Activated CD4-positive, CD25-positive, alpha-beta regulatory T cell treated with anti-CD3 and anti-CD28 coated beads, Interleukin-2, amount 50 U/mL, for 24 hours (primary cell): ENCODE measurements around the gene ACMSD.
"Not testable (repeated sequence)": the region's sequence is repeated elsewhere in the genome, so short reads cannot be mapped to it uniquely, and the experiment has no call there.

Source experiments
- ATAC-seq, 2 donors: fragments of 150-1000 bp; cut with Tn5 transposase; one replicate each; pipeline ENCODE4 v1.10.0; 2021; ENCODE audit warnings: mild to moderate bottlenecking in 1 of 2, moderate library complexity in 1 of 2

ACMSD gene

GRCh38 chr2:134852518-134852917 is 14.1 kb downstream of the ACMSD start:
- no peak for ATAC-seq

GRCh38 chr2:134855709-134856108 is 17.3 kb downstream of the ACMSD start:
- ATAC-seq: no peak

GRCh38 chr2:134858245-134858644 is 19.8 kb downstream of the ACMSD start:
- no peak for ATAC-seq

GRCh38 chr2:134861173-134861572 is 22.8 kb downstream of the ACMSD start:
- no peak for ATAC-seq

GRCh38 chr2:134862069-134862468 is 23.7 kb downstream of the ACMSD start:
- no peak for ATAC-seq

GRCh38 chr2:134862674-134863073 is 24.3 kb downstream of the ACMSD start:
- no peak for ATAC-seq

GRCh38 chr2:134863446-134863845 is 25.0 kb downstream of the ACMSD start:
- ATAC-seq: no peak

GRCh38 chr2:134865067-134865787 is 26.8 kb downstream of the ACMSD start:
- no peak for ATAC-seq

GRCh38 chr2:134866498-134867099 is 28.2 kb downstream of the ACMSD start:
- ATAC-seq: no peak

- ATAC-seq: no peak
Measured at GRCh38 chr2:134869946-134870736, 31.7 kb downstream of the ACMSD start.

GRCh38 chr2:134873152-134873551 is 34.7 kb downstream of the ACMSD start:
- ATAC-seq: no peak

- ATAC-seq: no peak
Measured at GRCh38 chr2:134875309-134875708, 36.9 kb downstream of the ACMSD start.

- ATAC-seq: no peak
Measured at GRCh38 chr2:134882773-134883172, 44.4 kb downstream of the ACMSD start.

GRCh38 chr2:134883552-134884293 is 45.3 kb downstream of the ACMSD start:
- ATAC-seq: no peak

- ATAC-seq: no peak
Measured at GRCh38 chr2:134884435-134884834, 46.0 kb downstream of the ACMSD start.

GRCh38 chr2:134892282-134893035 is 54.0 kb downstream of the ACMSD start:
- no peak for ATAC-seq

GRCh38 chr2:134897932-134898331 is 59.5 kb downstream of the ACMSD start:
- ATAC-seq: no peak

- ATAC-seq: no peak
Measured at GRCh38 chr2:134899204-134899603, 60.8 kb downstream of the ACMSD start.

- ATAC-seq: no peak
Measured at GRCh38 chr2:134900151-134900550, 61.7 kb downstream of the ACMSD start.

- ATAC-seq: not testable (repeated sequence)
Measured at GRCh38 chr2:134903701-134904100, 65.3 kb downstream of the ACMSD start.

- no peak for ATAC-seq
Measured at GRCh38 chr2:134905168-134905567, 66.8 kb downstream of the ACMSD start.

GRCh38 chr2:134906726-134907125 is 68.3 kb downstream of the ACMSD start:
- ATAC-seq: no peak
